Suppressor macrophage treated with lipopolysaccharide for 1 hour (primary cell): Measurements from ENCODE around the gene CYP2B6.
"Not testable (repeated sequence)": the region's sequence is repeated elsewhere in the genome, so short reads cannot be mapped to it uniquely, and the experiment has no call there.

Source experiments
- DNase-seq, 3 donors: peaks; one replicate each; pipeline ENCODE4 v3.0.0-alpha.2; 2020 to 2022

CYP2B6 gene

DNA sequence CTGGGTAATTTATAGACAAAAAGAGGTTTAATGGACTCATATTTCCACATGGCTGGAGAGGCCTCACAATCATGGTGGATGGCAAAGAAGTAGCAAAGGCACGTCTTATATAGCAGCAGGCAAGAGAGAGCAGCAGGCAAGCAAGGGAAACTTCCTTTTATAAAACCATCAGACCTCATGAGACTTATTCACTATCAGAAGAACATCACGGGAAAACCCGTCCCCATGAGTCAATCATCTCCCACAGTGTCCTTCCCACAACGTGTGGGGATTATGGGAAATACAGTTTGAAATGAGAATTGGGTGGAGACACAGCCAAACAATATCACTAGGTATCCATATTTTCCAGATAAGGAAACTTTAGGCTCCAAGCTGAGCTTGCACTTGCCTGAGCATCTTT lies 9.5 kb upstream of the CYP2B6 start:
- DNase-seq: peak; percentile 81 to 92 (median 83)

DNA sequence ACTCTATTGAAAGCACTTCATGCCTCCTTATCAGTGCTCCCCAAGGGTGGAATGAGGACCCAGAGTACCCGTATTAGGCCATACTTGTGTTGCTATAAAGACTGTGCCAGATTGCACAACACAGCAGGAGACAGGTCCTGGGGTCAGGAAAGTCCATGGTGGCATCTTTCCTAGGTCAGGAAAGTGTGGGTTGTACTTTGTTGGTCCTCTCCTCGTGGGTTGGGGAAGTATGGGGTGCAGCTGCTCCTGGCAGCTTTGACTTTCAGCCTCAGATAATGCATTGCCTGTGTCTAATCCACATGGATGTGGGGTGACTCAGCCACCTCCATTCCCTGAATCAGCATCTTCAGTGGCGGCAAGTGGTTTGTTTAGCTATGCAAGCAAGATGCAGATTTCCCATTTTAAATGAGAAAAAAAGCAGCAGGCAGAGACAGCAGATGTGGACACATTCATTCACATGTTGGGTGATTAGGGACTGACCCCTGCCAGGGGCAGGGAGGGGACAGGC lies 8.4 kb upstream of the CYP2B6 start:
- peak; percentile 71 to 87 (median 81) for DNase-seq

DNA sequence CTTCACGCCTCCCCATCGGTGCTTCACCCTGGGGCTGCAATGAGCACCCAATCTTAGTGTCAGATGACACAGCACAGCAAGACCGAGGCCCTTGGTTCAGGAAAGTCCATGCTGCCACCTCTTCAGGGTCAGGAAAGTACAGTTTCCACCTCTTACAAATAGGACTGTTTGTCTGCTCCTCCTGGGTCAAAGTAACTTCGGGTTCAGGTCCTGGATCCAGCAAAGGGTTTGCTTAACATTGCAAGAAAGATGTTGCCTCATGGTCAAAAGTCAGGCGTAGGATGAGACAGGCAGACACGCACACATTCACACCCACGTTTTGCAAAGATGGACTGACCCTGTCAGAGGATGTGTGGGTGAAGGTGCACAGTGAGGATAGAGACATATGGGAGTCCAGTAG lies 1.6 kb upstream of the CYP2B6 start:
- DNase-seq: peak; percentile 3 to 24 (median 17)

DNA sequence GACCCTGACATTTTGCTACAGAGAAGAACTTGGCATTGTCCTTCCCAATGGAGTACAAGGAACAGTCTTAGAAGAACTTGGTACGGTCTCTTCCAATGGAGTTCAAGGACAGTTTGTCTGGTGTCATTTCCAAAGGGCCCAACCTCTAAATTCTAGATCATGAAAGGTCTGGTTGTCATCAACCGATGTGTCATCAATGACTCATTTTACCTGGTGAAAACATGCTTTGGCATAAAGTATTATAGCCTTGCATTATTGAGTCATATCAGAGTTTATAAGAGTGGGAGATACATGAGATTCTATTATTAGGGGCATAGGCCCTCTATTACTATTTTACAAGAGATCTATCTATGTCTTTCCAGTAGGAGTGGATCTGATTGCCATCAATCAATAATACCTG lies 4.3 kb downstream of the CYP2B6 start:
- DNase-seq: no peak

DNA sequence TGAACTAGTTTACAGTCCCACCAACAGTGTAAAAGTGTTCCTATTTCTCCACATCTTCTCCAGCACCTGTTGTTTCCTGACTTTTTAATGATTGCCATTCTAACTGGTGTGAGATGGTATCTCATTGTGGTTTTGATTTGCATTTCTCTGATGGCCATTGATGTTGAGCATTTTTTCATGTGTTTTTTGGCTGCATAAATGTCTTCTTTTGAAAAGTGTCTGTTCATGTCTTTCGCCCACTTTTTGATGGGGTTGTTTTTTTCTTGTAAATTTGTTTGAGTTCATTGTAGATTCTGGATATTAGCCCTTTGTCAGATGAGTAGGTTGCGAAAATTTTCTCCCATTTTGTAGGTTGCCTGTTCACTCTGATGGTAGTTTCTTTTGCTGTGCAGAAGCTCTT lies 7.9 kb downstream of the CYP2B6 start:
- DNase-seq: not testable (repeated sequence)

DNA sequence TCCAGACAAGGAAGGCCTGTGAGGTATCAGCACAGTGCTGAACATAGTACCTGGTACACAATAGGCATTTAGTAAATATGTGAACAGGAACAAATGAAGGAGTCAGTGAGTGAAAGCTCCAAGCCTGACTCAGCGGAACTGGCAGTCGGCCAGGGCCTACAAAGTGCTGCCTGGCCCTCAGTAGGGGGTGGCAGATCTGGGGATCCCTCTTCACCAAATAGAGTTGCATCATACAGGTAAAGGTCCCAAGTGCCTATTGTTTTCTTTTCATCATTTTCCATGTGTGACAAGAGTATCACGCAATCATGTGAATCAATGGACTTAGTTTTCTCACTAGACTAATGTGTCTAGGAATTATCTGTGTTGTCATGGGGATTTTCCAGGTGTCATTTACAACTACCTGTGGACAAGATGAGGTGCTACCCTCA lies 9.2 kb downstream of the CYP2B6 start:
- DNase-seq: no peak

DNA sequence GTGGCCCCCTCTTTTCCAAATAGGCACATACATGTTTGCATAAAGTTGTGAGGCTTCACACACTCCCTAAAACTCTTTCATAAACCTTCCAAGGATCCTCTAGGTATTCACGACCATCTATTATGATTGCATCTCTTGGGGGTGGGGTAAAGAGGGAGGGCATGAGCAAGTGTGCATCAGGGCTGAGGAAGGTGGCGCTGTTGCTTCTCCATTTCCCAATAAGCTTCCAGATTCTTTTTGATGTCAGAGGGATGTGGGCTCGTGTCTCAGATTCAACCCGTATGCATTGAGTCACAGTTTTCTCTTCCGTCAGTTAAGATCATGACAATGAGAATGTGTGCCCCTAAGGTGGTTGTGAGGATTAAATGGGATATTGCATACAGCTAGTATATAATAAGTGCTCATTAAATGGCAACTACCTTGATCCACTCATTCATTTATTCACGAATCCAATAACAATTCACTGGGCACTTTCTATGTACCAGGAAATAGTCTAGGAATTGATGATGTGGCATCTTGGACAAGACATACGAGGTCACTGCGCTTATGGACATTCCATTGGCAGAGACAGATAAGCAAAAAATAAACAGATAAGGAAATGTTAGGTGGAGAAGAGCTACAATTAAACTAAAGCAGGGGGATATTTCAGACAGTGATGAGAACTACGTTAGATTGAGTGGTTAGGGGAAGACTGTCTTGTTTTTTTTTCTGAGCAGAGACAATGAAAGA lies 10.3 kb downstream of the CYP2B6 start:
- no peak for DNase-seq

DNA sequence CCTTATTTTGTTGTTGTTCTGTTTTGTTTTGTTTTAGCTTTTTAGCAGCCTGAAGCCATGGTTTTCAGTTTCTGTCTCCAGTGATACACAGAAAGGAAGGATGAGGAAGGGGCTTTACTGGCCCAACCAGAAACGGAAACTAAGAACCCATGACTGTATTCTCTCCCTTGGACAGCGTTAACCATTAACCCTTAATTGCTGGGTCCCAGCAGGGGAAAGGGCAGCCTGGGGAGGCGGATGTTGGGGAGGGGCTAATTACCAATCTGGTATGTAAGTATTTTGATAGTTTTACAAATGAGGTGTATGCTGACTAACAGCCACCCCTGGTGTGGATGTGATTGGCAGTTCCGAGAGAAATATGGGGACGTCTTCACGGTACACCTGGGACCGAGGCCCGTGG lies 12.6 kb downstream of the CYP2B6 start:
- DNase-seq: not testable (repeated sequence)

DNA sequence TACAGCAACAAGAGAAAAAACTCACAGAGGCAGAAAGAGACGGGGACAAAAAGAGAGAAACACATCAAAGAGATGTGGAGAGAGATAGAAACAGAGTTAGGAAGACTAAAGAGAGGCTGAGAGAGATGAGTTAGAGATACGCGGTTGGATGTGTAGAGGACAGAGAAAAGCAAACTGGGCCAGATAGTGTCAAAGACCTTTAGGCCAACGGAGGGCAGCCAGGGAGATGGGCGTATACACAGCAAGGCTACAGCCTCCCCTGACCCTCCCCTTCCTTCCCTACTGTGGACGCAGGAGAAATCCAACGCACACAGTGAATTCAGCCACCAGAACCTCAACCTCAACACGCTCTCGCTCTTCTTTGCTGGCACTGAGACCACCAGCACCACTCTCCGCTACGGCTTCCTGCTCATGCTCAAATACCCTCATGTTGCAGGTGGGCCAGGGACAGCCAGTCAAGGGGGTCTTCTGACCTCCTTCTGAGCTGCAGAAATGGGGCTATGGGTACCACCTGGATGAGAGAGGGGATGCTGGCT lies 18.7 kb downstream of the CYP2B6 start:
- DNase-seq: no peak

DNA sequence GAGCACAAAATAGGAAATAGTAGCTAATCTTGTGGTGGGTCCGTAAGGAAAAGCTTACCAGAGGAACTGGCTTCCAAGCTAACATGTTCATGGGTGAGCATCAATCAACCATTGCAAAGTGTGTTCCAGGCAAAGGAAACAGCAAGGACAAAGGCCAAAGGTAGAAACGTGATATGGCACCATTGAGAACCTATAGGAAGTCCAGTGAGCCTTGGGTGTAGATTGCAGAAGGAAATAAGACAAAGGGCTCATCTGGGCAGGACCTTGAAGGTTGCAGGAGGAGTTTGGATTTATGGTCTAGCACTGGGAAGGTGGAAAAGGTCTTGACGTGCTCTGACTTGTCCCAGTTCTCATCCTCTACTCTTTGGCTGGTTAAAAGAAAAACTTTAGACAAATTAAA lies 22.3 kb downstream of the CYP2B6 start:
- no peak for DNase-seq

DNA sequence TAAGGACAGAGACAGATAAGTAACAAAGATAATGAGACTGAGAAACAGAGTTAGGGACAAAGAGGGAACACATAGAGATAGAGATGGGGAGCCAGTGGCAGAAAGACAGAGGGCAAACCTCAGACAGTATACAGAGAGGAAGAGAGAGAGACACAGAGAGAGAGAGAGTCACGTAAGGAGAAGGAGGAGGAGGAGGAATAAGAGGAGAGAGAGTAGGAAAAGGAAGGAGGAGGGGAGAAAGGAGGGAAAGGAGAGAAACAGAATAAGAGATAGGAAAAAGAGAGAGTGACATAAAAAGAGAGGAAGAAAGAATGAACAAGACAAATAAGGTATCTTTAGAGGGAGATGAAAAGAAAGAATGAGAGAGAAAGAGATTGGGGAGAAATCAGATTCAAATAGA lies 23.6 kb downstream of the CYP2B6 start:
- no peak for DNase-seq

DNA sequence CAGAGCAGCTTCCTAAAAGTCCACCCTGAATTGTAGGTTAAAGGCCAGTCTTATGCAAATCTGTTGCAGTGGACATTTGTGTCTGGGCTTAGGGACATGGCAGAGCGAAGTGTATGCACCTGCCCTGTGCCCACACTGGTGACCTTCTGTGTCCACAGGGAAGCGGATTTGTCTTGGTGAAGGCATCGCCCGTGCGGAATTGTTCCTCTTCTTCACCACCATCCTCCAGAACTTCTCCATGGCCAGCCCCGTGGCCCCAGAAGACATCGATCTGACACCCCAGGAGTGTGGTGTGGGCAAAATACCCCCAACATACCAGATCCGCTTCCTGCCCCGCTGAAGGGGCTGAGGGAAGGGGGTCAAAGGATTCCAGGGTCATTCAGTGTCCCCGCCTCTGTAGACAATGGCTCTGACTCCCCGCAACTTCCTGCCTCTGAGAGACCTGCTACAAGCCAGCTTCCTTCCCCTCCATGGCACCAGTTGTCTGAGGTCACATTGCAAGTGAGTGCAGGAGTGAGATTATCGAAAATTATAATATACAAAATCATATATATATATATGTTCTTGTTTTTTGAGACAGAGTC lies 25.5 kb downstream of the CYP2B6 start:
- peak in 1 of 3 donors; percentile 4 for DNase-seq

DNA sequence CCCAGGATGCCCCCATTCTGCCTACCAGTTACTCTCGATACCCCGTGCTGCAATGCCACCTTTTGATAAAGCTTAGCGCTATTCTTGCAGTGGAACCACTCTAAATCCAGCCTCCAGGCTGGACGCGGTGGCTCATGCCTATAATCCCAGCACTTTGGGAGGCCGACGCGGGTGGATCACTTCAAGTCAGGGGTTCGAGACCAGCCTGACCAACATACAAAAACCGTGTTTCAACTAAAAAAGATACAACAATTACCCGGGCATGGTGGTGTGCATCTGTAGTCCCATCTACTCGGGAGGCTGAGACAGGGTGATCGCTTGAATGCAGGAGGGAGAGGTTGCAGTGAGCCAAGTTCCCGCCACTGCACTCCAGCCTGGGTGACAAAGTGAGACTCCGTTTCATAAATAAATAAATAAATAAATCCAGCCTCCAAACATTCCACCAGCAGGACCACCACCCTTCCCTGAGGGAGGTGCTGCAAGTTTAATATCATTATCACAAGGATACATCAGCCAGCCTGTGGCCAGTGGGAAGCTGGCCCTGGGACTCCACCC lies 27.7 kb downstream of the CYP2B6 start:
- no peak for DNase-seq

DNA sequence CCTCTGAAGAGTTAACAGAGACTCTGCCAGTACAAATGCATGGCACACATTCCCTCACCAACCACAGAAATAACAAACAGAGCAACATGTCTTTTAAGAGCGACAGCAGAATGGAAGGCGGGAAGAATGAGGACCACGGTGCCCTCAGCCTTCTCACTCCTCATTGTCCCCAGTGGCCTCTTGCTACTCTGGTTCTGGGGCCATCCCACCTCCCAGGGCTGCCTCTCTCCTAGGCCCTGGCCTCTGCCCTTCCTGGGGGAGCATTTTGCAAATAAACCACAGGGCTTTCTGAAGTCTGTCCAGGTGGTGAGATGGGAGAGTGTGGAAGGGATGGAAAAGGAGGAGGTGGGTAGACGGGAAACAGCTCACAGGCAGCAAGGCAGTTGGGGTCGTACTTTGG lies 28.3 kb downstream of the CYP2B6 start:
- no peak for DNase-seq

DNA sequence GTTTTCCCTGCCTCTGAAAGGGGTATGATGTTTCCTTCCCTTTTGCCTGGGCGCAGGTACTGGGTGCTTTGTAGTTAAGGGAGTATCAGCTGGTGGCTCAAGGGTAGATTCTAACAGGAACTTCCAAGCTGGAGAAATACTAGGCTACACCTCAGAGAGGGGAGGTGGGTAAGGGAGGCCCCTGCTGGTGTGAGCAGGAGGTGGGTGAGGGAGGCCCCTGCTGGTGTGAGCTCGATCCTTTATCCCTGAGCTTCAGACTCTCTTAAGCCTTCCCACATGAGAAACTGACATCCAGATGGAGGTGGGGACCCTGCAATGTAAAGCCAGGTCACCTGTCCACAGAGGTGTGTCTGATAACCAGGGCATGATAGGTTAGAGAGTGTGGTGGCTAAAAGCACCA lies 32.1 kb downstream of the CYP2B6 start:
- DNase-seq: peak in 1 of 3 donors; percentile 1

DNA sequence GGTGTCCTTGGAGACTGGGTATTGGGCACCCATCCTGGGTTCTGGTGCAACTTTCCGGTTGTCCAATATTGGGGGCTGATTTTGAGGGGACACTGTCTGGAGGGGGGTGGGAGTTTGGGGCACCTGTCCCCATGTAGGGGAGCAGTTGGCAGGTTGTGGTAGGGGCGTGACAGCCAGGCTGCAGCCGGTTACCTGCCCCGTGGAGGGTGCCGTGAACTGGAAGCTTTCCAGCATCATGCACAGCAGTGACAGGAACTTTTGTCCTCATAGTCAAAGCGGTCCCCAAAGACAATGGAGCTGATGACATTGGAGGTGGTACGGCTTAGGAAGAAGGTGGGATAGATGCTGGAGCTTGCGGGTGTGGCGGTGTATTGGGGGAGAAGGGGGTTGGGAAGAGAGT lies 34.3 kb downstream of the CYP2B6 start:
- no peak for DNase-seq

DNA sequence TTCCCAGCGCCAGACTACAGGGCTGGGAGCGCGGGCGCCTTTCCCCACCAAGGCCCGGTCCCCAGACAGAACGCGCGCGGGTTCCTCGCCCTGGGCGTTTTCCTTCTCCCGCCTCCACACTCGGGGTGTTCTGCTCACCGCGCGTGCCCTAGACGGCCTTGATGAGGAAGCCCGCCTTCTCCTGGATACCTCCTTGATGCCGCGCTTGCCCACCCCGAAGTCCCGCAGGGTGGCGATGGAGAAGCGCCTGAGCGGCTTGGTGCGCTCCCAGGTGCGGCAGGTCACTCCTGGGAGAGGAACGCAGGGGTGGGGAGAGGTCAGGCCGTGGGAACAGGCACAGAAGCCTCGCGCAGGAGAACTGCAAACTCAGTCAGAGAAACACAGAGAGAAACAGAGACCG lies 34.8 kb downstream of the CYP2B6 start:
- DNase-seq: peak in 1 of 3 donors; percentile 5

DNA sequence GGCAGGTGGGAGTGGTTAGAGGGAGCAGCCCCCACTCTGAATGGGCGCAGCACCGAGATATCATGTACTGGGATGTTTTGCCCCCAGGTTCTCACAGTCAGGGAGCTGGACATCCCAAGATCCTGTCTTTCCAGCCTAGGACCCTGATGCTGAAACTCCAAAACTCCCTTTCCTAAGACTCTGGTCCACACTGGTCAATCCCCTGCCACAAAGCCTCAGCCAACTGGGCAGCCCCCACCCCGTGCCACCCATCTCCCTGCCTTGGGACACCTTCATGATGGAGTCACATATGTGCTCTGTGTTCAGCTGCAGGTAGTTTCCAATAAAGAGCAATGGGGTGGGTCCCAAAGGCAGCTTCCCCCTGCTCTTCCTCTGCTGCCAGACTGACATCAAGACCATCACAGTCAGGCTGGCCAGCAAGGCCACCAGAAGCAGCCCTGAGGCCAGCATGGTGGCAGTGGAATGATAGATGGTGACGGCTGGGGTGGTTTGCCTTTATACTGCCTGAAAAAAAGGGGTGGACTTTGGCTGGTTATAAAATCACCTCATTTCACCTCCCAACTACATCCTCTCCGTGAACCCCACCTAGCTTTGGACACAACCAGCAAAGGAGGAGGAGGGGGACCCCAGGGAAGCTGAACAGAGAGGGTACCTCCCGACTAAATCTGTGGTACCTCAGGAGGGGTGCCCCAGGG lies 36.3 kb downstream of the CYP2B6 start:
- no peak for DNase-seq

DNA sequence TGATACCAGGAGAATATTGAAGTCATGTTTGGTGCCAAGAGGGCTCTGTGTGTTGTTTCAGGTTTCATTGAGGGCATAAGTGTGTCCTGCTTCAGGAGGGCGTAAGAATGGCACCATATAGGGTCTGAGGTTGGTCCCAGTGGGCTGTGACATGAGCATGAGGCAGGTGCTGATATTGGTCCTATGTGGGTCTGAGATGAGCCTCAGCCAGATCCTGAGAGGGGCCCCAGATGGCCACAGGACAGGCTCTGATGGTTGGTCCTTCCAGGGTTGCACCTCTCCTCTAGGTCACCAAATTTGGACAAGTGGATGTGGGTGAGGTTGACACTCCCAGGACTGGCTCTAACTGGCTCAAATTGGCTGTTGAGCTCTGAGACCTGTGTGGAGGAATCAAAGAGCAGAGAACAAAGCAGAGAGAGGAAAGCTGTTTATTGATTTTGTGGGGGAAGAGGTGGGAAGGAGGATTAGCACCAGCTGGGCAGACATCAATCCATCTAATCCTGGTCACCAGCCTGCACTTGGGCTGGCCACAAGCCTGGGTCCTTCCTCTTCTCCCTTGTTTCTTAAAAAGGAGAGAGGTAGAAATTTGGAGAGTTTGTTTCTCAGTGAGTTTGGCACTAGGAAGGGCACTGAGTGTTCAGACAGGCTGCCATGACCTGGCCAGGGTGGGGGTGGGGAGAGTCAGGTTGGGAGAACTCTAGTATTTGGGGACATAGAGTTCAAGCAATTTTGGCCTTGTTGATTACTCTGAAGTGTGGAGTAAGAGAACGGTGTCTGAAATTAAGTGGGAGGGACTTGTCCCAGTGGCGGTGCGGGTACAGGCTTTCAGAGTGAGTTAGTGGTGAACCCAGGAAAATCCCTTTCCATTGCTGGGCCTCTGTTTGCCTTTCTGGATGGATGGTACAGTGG lies 38.7 kb downstream of the CYP2B6 start:
- DNase-seq: no peak

DNA sequence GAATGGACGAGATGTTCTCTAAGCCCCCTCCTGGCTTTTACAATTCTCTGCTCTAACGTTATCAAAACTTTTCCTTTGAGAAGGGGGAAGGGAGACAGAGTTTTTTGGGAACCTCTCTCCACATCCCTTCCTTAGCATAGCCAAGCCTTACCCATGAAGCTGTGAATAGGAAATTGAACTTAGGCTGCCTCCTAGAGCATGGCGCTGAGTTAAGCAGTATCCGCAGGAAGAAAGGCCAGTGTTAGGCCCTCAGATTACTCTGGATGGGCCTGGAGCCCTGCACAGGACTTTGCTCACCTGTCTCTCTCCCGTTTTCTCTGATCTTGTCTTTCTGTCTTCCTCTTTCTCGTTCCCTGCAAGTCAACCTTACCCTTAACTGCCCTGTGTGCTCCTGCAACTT lies 39.6 kb downstream of the CYP2B6 start:
- DNase-seq: no peak

DNA sequence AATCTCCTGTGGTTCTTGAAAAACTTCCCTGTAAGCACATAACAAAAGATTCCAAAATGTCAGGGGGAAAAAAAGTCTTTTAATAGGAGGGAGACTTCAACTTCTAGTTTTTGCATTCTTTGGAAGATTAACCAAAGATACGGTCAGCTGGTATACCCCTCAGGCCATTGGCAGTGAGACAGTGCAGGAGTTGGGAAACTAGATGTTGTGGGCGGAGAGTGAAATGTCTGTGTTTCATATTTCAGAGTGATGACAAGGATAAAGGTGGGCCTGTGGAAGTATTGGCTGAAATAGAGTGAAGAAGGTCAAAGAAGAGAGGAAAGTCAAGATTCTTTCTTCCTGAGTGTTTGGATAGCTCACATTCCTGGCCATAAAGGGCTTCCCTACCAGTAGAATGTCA lies 40.8 kb downstream of the CYP2B6 start:
- DNase-seq: no peak

DNA sequence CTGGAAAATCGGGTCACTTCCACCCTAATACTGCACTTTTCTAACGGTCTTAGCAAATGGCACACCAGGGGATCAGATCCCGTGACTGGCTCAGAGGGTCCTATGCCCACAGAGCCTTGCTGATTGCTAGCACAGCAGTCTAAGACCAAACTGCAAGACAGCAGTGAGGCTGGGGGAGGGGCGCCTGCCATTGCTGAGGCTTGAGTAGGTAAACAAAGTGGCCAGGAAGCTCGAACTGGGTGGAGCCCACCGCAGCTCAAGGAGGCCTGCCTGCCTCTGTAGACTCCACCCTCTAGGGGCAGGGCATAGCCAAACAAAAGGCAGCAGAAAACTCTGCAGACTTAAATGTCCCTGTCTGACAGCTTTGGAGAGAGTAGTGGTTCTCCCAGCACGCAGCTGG lies 42.2 kb downstream of the CYP2B6 start:
- not testable (repeated sequence) for DNase-seq
